CD14-positive monocyte (primary cell): ENCODE data around the gene DMGDH. TPM values are rescaled to one million over a fixed set of nuclear protein-coding genes. Genes with fewer than 3 reads are reported as not detected.

ENCODE experiments used
- DNase-seq, 3 donors: peaks; one replicate each; pipeline ENCODE4 v3.0.0-alpha.2; 2011 to 2022
- H2AFZ ChIP-seq: 2 replicates; pipeline ENCODE4 v1.6.0; 2012; ENCODE audit warnings: mild to moderate bottlenecking, low read depth, low read length, inconsistent platforms; ENCODE audit not compliant: insufficient read depth, poor library complexity, severe bottlenecking
- H3K27ac ChIP-seq, 2 donors: 1 replicate in 1 of 2; 2 replicates in 1 of 2; pipeline ENCODE4 v1.5.1; 2012 to 2013; ENCODE audit warnings: low read length in 2 of 2, control low read depth in 1 of 2, inconsistent platforms in 1 of 2, low read depth in 1 of 2, mild to moderate bottlenecking in 1 of 2
- H3K27me3 ChIP-seq, 2 donors: one replicate each; pipeline versions ENCODE4 v1.6.0 to v1.6.1; 2011 to 2013; ENCODE audit warnings: low read length in 2 of 2; ENCODE audit not compliant: control insufficient read depth in 2 of 2, insufficient read depth in 2 of 2
- H3K36me3 ChIP-seq, 2 donors: replicated peaks in 1 of 2; 1 replicate in 1 of 2; 2 replicates in 1 of 2; pipeline versions ENCODE4 v1.5.1 to v1.6.1; 2012 to 2013; ENCODE audit warnings: low read length in 2 of 2, control low read depth in 1 of 2, inconsistent platforms in 1 of 2, mild to moderate bottlenecking in 1 of 2; ENCODE audit not compliant: insufficient read depth in 2 of 2, control insufficient read depth in 1 of 2
- H3K4me1 ChIP-seq, 2 donors: 1 replicate in 1 of 2; 2 replicates in 1 of 2; pipeline versions ENCODE4 v1.5.1 to v1.6.1; 2012 to 2013; ENCODE audit warnings: low read length in 2 of 2, control low read depth in 1 of 2, inconsistent platforms in 1 of 2, mild to moderate bottlenecking in 1 of 2, moderate library complexity in 1 of 2; ENCODE audit not compliant: insufficient read depth in 2 of 2, control insufficient read depth in 1 of 2
- H3K4me2 ChIP-seq: replicated peaks from 2 replicates; pipeline ENCODE3; 2012; ENCODE audit warnings: low read length, moderate library complexity, mild to moderate bottlenecking; ENCODE audit not compliant: poor library complexity, severe bottlenecking; ENCODE audit errors: extremely low read depth
- H3K4me3 ChIP-seq, 3 experiments: fragments of 200-600 bp in 1 of 3; sonication (generic) in 1 of 3; replicated peaks in 1 of 3; 1 replicate in 2 of 3; 2 replicates in 1 of 3; pipeline ENCODE4 v1.5.1; 2011 to 2013; ENCODE audit warnings: low read length in 3 of 3, mild to moderate bottlenecking in 3 of 3, control low read depth in 2 of 3, low read depth in 2 of 3, inconsistent platforms in 1 of 3, moderate library complexity in 1 of 3
- H3K79me2 ChIP-seq: 2 replicates; pipeline ENCODE4 v1.6.0; 2012; ENCODE audit warnings: mild to moderate bottlenecking, control low read depth, inconsistent platforms, low read length, moderate library complexity; ENCODE audit not compliant: insufficient read depth
- H3K9ac ChIP-seq: 2 replicates; pipeline ENCODE4 v1.6.0; 2017; ENCODE audit warnings: low read length, mild to moderate bottlenecking; ENCODE audit not compliant: insufficient read depth, poor library complexity, severe bottlenecking
- H3K9me3 ChIP-seq, 2 donors: replicated peaks in 1 of 2; 1 replicate in 1 of 2; 2 replicates in 1 of 2; pipeline versions ENCODE4 v1.5.1 to v1.6.1; 2012 to 2013; ENCODE audit warnings: low read length in 2 of 2, control low read depth in 1 of 2; ENCODE audit not compliant: control insufficient read depth in 1 of 2, insufficient read depth in 1 of 2
- H4K20me1 ChIP-seq: 2 replicates; pipeline ENCODE4 v1.6.0; 2012; ENCODE audit warnings: mild to moderate bottlenecking, low read length, control low read depth, moderate library complexity; ENCODE audit not compliant: insufficient read depth
- H3K27ac Mint-ChIP-seq, 7 donors: one replicate each; pipeline ENCODE4 v1.8.0; 2020; ENCODE audit warnings: mild to moderate bottlenecking in 7 of 7, mixed read lengths in 7 of 7, moderate library complexity in 6 of 7, inconsistent platforms in 2 of 7
- H3K27me3 Mint-ChIP-seq, 3 donors: one replicate each; pipeline ENCODE4 v1.8.0; 2021 to 2022; ENCODE audit warnings: low read depth in 3 of 3, mild to moderate bottlenecking in 3 of 3, mixed read lengths in 3 of 3, moderate library complexity in 3 of 3, inconsistent platforms in 1 of 3
- H3K36me3 Mint-ChIP-seq, 2 donors: one replicate each; pipeline ENCODE4 v1.8.0; 2020; ENCODE audit warnings: mixed read lengths in 2 of 2, inconsistent platforms in 1 of 2, mild to moderate bottlenecking in 1 of 2
- H3K4me1 Mint-ChIP-seq: one replicate; pipeline ENCODE4 v1.8.0; 2020; ENCODE audit warnings: mild to moderate bottlenecking, mixed read lengths
- H3K4me3 Mint-ChIP-seq, 2 donors: one replicate each; pipeline ENCODE4 v1.8.0; 2020; ENCODE audit warnings: mild to moderate bottlenecking in 2 of 2, mixed read lengths in 2 of 2, moderate library complexity in 1 of 2
- H3K9me3 Mint-ChIP-seq, 7 donors: one replicate each; pipeline ENCODE4 v1.8.0; 2020 to 2022; ENCODE audit warnings: mixed read lengths in 7 of 7, mild to moderate bottlenecking in 6 of 7, moderate library complexity in 6 of 7, inconsistent platforms in 2 of 7
- WGBS: methylation state at CpG from one replicate; pipeline ENCODE4 v1.1.5; 2013; ENCODE audit warnings: missing lambda C conversion rate; ENCODE audit not compliant: insufficient coverage; 5-methylcytosine and 5-hydroxymethylcytosine counted together
- intact Hi-C, 2 donors: fragments of 100-400 bp; cut with micrococcal nuclease; formaldehyde crosslinking; loops; one replicate each; pipeline versions ENCODE4 v1.15.0 to v1.15.1; 2023
- polyA plus RNA-seq, 3 donors: library from polyadenylated mRNA; depleted of rRNA in 1 of 3; unstranded in 2 of 3; stranded (reverse) in 1 of 3; fragments of 300-500 nt in 2 of 3; fragments of >200 nt in 1 of 3; fragmentation: Illumina TruSeq in 2 of 3; gene quantifications; 1 replicate in 2 of 3; 2 replicates in 1 of 3; pipeline ENCODE4 v1.2.3, GENCODE V29; 2012 to 2021
- TF ChIP-seq, protein P1 (sequence below): fragments of 200-600 bp; IDR thresholded peaks from one replicate; pipeline ENCODE4 v1.8.0; 2022; ENCODE audit warnings: antibody characterized with exemption, mild to moderate bottlenecking

DMGDH gene
- polyA plus RNA-seq, 3 donors: not detected

GRCh38 chr5:79023947-79024346 is 45.5 kb downstream of the DMGDH start:
- peaks cover 0 to 3% of the 10 kb centered on the region in 2 donors for H3K4me1 ChIP-seq
- no peak overlapping the region for H3K9ac ChIP-seq
- H2AFZ ChIP-seq: no peak overlapping the region
- H3K36me3 ChIP-seq: no peaks in the 10 kb centered on the region
- no peaks in the 10 kb centered on the region for H3K79me2 ChIP-seq
- H4K20me1 ChIP-seq: no peaks in the 10 kb centered on the region
- TF ChIP-seq, protein P1, sequence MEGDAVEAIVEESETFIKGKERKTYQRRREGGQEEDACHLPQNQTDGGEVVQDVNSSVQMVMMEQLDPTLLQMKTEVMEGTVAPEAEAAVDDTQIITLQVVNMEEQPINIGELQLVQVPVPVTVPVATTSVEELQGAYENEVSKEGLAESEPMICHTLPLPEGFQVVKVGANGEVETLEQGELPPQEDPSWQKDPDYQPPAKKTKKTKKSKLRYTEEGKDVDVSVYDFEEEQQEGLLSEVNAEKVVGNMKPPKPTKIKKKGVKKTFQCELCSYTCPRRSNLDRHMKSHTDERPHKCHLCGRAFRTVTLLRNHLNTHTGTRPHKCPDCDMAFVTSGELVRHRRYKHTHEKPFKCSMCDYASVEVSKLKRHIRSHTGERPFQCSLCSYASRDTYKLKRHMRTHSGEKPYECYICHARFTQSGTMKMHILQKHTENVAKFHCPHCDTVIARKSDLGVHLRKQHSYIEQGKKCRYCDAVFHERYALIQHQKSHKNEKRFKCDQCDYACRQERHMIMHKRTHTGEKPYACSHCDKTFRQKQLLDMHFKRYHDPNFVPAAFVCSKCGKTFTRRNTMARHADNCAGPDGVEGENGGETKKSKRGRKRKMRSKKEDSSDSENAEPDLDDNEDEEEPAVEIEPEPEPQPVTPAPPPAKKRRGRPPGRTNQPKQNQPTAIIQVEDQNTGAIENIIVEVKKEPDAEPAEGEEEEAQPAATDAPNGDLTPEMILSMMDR: no peak
- H3K9me3 Mint-ChIP-seq: peaks cover 0 to 2% (median 0%) of the 10 kb centered on the region in 7 donors
- no peak overlapping the region for H3K4me3 ChIP-seq
- no peak overlapping the region for H3K4me2 ChIP-seq
- peaks cover 8 to 27% (median 9%) of the 10 kb centered on the region in 3 donors for H3K27me3 Mint-ChIP-seq
- no peak overlapping the region for H3K4me3 Mint-ChIP-seq
- H3K27ac Mint-ChIP-seq: no peak overlapping the region
- no peaks in the 10 kb centered on the region for H3K36me3 Mint-ChIP-seq
- no peaks in the 10 kb centered on the region for H3K9me3 ChIP-seq
- no peak for DNase-seq
- peaks cover 6 to 15% of the 10 kb centered on the region in 2 donors for H3K27me3 ChIP-seq
- H3K27ac ChIP-seq: no peak overlapping the region
- WGBS: no CpG with 5 or more reads among the region's 1 CpG
- intact Hi-C loops: loop anchor here in 1 of 2 donors (5.0 to 10.0 kb wide), 2 partner anchors 108 to 441 kb away; no protein-coding TSS in a partner anchor
- peaks cover 16% of the 10 kb centered on the region for H3K4me1 Mint-ChIP-seq

GRCh38 chr5:79023348-79023747 is 46.1 kb downstream of the DMGDH start:
- peaks cover 0 to 2% (median 0%) of the 10 kb centered on the region in 7 donors for H3K9me3 Mint-ChIP-seq
- no peak overlapping the region for H3K4me2 ChIP-seq
- H3K27ac Mint-ChIP-seq: no peak overlapping the region
- H4K20me1 ChIP-seq: no peaks in the 10 kb centered on the region
- no peak overlapping the region for H3K9ac ChIP-seq
- H3K4me1 ChIP-seq: peaks cover 0 to 3% of the 10 kb centered on the region in 2 donors
- peaks cover 16% of the 10 kb centered on the region for H3K4me1 Mint-ChIP-seq
- intact Hi-C loops: loop anchor here in 1 of 2 donors (5.0 to 10.0 kb wide), 2 partner anchors 109 to 441 kb away; no protein-coding TSS in a partner anchor
- H3K4me3 ChIP-seq: no peak overlapping the region
- H2AFZ ChIP-seq: no peak overlapping the region
- DNase-seq: no peak
- H3K79me2 ChIP-seq: no peaks in the 10 kb centered on the region
- H3K27ac ChIP-seq: no peak overlapping the region
- H3K36me3 Mint-ChIP-seq: no peaks in the 10 kb centered on the region
- H3K36me3 ChIP-seq: no peaks in the 10 kb centered on the region
- TF ChIP-seq, protein P1: no peak
- H3K27me3 Mint-ChIP-seq: peaks cover 8 to 28% (median 9%) of the 10 kb centered on the region in 3 donors
- peaks cover 6 to 15% of the 10 kb centered on the region in 2 donors for H3K27me3 ChIP-seq
- no peaks in the 10 kb centered on the region for H3K9me3 ChIP-seq
- H3K4me3 Mint-ChIP-seq: no peak overlapping the region
- no CpG with 5 or more reads among the region's 1 CpG for WGBS
